HG02885 (cell line): ENCODE results near the gene TBL1X.
"Not testable (repeated sequence)": the region's sequence is repeated elsewhere in the genome, so short reads cannot be mapped to it uniquely, and the experiment has no call there.

Experiments
- ATAC-seq: cut with Tn5 transposase; IDR thresholded peaks from one replicate; pipeline ENCODE4 v1.9.1; 2021; ENCODE audit warnings: mild to moderate bottlenecking; ENCODE audit not compliant: unreplicated experiment, poor library complexity

The TBL1X gene

DNA sequence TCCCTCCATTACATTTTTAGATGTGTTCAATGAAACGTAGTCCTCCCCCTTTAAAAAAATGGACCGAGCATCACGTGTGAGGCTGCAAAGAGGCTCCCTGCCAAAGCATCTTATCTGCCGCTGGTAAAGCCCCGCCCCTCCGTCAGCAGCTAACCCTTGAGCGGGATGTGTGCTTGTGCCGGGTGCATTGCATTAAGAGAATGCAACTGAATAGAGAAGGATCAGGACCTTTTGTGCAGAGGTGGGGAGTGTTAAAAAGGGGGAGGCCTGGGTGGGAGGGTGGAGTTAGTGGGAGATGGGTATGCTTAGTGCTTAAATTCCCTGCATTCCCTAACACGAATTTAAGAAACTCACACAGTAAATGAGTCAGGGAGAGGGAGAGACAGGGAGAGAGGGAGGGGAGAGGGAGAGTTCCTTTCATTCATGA, 66.0 kb downstream of the TBL1X start:
- ATAC-seq, result peak; percentile 82

DNA sequence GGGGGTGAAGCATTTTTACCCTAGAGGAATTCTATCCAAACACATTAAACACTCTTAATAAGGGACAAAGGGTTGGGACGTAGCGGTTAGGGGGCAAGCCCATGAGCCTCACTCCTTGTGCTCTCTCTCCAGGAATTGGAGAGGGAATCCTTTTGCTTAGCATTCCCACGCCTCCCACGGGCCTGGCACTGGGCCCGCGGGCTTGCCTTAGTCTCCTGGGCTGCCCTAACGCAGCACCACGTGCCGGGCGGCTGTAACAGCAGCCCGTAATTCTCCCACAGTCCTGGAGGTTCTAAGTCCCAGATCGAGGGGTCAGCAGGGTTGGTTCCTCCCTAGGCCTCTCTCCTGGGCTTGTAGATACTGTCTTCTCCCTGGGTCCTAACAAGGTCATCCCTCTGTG, 67.5 kb downstream of the TBL1X start:
- no peak for ATAC-seq

DNA sequence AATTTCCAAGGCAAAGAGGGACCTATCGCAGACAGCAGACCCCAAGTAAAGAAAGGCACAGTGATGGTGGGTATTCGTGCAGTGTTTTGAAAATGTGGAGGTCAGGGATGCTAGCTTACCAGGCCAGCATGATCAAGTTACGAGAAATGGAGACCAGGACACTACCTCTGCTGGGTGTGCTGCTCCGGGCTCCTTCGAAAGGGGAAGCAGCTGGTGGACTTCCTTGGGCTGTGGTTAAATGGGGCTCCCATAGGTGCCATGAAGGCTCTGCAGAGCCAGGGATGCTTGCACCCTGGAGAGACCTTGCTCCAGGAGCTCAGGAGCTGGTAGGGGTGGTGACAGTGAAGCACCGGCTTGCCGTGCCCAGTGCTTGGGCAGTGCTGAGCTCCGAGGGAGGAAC, 68.8 kb downstream of the TBL1X start:
- ATAC-seq, result no peak

DNA sequence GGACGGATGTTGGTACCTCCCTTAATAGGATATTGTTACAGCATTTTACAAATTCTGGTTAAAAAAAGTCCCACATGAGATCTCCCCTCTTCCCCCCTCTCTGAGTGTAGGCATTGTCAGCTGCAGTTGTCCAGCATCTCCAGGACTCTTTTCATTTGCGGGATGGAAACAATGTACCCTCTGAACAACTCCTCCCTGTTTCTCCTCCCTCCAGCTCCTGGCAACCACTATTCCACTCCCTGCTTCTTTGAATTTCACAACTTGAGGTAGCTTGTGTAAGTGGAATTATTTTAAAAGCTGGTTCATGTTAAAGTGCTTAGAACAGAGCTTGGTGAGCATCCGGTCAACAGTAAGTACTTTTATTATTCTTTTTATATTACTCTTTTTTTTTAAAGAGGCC, 69.8 kb downstream of the TBL1X start:
- no peak for ATAC-seq

DNA sequence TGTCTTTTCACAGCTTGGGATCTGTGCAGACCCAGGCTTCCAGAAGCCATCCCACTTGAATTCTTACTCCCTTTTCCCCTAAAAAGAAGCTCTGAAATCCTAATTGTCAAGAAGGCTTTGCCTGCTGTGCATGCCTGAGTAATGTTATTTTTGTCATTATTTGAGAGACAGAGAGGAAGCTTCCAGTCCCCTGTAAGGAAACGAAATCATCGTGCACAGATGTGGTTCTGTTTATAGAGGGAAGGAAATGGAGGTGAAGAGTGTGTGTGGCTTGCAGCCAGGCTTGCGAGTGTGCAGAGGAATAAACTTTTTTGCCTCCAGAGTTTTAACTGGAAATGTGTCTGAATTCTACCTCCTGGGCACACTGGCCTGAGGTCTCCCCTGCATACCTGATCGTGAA, 70.2 kb downstream of the TBL1X start:
- no peak for ATAC-seq

DNA sequence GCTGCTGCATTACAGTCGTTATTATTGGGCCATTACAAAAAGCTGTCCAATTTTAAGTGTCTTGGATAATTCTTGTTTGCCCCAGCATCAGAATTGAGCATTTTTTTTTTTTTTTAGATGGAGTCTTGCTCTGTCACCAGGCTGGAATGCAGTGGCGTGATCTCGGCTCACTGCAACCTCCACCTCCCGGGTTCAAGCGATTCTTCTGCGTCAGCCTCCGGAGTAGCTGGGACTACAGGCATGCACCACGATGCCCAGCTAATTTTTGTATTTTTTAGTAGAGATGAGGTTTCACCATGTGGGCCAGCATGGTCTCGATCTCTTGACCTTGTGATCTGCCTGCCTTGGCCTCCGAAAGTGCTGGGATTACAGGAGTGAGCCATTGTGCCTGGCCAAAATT, 71.3 kb downstream of the TBL1X start:
- not testable (repeated sequence) for ATAC-seq

DNA sequence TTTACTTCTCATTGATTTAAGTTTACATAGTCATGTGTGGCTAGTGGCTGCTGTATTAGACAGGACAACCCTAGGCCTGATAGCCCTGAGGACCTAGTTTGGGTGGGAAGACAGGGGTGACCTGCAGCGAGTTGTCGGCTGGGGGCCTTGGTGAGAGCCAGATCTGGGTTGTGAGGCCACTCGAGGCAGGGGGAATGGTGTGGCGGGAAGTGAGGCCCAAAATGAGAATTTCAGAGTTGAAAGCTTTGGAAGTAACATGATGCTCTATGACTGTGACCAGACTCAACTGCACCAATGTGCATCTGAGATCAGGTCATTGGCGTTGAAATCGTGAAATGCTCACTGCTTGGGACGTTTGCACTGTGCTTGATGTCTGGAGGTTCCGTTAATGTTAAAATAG, 72.9 kb downstream of the TBL1X start:
- ATAC-seq, result no peak

DNA sequence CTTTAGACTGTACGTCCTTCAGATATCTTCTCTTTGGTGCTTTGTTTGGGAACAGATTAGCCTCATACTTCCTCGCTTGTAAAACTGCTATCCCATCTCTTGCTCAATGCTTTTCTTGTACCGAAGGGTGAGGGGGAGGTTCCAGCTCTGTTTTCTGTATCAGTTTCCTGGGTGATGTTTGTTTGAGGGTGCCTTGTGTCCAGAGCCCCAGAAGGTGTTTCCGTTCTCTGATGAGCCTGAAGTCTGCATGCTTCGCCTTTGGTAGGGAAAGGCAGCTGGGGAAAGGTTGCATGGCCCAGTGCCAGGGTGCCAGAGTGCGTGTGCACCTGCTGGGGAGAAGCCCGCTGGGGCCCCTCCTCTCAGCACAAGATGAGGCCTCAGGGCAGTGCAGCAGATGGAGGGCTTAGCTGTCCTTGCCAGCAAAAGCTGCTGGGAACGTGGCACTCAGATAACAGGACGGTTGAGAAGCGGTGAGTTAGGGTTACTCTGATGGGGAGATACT, 73.7 kb downstream of the TBL1X start:
- no peak for ATAC-seq

DNA sequence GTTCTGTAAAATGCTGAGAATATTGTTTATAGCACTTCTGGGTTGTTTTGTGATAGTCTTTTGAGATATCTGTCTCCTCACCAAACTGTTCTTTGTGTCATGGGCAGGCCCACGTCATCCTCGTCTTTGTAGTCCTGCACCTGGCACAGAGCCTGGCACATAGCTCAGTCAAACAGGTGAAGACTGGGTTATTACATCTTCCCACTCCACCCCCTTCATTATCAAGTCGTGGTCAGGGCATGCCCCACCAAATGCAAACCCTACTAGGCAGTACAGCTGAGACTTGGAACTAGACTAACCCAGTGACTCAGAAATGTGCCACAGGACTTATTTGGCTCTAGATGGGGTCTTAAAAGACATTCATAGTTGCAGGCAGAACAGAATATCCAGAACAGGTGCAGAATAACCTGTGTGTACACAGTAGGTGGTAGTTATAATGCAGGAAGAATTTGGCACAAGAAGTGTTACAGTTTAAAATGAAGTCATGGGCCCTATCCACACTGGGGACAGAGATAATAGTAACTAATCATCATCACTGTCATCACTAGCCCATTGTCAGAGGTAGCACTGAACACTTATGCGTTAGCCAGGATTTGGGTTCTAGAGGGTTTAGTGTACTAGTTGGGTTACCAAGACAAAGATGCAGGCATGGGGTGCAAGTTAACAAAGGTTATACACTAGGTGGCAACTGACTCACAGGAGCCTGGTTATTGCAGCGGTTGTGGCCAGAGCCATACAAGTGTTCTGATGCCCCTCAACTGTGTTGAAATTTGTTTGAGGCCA, 74.9 kb downstream of the TBL1X start:
- no peak for ATAC-seq

DNA sequence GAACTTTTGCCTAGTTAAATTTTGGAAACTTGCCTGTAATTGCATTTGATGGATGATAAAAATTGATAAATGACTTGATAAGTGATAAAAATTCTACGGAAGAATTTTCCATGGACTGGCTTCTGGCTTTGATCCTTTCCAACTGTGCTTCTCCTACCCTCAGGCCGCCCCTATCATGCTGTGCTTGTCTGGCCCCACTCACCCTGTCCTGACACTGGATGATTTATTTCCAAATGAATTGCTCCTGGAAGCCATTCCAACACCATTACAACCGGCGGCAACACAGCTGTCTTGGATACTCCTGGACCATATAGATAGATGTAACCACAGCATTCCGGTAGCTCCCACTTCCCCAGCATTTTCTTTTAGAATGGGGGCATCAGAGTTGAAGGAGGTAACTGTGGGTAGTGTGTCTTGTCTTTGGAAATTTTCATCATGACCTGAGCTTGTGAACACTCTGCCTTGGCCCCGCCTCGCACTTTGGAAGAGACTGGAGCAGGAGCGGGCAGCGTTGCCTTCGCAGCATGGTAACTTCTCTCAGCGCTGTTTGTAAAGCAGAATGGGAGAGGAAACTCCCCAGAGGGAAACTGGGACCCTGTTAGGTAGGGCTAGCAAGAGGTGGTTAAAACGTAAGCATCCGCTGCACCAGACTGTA, 77.4 kb downstream of the TBL1X start:
- no peak for ATAC-seq

DNA sequence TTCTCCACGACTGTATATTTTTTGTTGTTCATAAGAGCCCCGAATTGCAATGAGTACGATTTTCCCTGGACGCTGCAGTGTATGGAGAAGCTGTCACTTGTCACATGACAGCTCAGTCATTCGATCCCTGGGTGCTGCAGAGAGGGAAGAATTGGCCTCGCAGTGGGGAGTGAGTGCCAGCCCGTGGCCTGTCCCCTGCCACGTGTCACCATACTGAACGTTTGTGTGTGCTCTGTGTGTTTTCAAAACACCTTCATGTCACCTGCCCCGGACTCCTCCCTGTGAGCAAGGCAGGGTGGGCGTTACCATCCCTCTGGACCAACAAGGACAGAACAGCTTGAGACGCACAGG, 77.9 kb downstream of the TBL1X start:
- no peak for ATAC-seq

DNA sequence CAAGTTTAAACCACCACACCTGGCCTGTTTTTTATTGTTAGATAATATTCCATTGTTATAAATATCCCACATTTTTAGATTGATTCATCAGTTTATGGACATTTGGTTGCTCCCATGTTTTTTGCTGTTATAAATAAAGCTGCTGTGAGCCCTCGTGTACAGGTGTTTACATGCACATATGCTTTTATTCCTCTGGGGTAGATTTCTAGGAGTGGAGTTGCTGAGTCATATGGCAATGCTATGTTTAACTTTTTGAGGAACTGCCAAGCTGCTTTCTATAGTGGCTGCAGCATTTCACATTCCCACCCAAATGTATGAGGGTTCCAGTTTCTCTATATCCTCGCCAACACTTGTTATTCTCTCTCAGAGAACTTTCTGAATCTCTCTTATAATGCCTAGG, 90.5 kb downstream of the TBL1X start:
- ATAC-seq, result no peak

DNA sequence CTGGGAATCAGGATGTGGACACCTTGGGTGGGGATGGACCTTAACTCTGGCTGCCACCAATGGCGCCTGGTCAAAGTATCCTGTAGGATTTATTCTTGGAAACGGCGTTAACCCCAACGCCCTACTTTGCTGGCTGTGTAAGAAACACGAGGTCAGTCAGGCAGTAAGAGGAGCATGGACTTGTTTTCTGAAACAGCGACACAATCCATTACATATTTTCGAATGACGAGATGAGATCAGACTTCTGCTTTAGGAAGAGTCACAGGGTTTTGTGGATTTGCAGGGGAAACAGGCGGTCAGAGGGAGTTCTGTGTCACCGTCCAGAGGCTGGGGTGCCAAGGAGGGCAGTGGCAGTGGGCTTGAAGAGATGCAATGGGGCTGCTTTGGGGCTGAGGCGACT, 92.2 kb downstream of the TBL1X start:
- no peak for ATAC-seq

DNA sequence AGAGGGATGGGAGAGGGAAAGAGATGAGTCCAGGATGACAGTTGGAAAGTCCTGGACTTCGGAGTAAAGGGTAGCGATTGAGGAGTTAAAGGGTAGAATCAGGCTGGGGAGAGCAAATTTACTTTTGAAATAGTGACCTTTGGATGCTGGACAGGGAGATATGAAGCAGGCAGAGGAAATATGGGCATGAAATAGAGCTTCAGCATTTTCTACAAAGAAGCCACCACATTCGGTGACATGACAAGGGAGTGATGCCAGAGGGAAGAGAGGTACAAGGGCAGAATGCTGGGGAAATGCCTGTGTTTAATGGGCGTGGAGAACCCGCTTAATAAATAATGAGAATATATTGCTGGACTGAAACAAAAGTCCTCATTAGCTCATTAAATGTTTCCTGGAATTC, 92.7 kb downstream of the TBL1X start:
- ATAC-seq, result no peak

DNA sequence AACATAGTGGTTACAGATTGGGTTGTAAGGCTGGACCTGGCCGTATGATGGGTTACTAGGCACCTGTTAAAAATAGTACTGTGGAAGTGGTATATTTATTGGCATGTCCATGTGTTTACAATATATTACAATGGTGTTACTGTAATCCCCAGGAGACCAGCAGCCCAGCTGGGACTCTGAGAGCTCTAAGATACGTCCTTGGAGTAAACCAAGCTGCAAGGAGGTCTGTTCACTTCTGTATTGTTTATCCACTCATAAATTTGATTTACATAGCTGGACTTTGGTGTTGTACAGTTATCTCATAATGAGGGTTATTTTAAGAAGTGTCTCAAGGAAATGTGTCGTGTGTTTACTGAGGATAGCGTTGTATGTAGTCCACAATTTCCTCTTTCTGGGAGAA, 93.8 kb downstream of the TBL1X start:
- no peak for ATAC-seq

DNA sequence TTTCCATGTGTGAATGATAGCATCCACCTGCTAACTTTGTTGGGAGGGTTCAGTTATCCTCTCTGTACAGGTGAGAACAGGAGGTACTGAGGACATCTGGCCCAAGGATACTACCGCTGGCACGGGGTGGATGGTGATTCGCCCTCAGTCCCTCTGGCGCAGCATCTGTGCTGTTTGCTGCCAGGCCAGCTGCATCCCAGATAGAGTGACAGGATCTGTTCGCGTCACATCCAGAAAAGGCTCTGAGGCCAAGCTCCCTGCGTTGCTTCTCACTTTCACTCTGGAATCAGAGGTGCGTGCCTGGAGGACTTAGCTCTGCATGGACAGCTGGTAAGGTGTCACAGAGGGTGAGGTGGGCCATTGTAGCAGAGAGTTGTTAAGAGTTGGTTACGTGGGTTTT, 95.4 kb downstream of the TBL1X start:
- ATAC-seq, result no peak

DNA sequence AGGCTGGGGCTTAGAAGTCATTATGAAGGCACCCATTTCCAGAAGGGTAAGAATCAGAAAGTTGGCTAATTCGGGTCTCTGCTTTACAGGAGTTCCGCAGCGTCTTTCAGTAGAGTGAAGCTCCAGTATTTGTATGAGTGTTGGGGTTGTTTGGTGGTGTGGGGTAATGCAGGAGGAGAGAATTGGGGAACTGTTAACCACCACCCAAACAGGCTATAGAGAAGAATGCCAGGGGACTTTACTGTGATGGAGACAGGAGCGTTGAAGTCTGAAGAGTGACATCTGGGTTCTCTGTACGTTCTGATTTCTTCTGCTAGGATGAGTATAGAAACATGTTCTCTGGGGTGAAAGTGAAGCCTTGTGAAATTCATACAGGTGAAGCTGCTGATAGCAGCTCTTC, 96.3 kb downstream of the TBL1X start:
- ATAC-seq, result no peak

DNA sequence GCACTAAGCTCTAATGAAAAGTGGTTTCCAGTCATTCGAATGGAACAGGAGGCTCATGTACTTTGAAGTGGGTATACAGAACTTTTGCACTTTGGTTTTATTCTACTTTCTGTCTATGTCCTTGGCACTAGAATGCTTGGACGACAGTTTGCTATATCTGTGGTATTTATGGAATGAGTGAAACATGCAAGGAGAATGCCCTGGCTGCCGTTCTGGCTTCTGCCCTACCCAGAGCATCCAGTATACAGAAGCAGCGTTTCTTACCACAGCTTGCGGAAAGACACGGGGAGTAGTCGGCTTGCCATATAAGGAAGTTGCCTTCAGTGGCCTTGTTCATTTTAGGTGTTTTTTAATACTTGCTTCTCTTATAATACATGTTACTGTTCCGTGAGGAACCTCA, 98.0 kb downstream of the TBL1X start:
- ATAC-seq, result no peak

DNA sequence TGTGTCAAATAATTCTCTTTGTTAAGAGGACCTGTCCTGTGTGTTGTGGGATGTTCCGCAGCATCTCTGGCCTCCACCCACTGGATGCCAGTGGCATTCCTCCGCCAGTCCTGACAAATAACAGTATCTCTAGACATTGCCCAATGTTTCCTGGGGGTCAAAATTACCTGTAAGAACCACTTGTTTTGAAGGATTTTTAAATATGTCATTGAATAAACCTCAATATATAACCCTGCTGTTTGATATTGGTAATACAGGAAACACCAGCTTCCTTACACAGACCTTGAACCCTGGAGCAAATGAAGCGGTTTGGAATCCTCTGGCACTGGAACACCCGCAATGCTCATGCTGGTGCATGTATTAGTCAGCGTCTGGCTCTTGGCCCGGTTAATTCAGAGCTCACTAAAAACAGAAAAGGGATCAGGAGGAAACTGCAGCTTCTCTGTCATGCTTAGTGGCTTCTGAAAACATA, 101.3 kb downstream of the TBL1X start:
- ATAC-seq, result no peak

DNA sequence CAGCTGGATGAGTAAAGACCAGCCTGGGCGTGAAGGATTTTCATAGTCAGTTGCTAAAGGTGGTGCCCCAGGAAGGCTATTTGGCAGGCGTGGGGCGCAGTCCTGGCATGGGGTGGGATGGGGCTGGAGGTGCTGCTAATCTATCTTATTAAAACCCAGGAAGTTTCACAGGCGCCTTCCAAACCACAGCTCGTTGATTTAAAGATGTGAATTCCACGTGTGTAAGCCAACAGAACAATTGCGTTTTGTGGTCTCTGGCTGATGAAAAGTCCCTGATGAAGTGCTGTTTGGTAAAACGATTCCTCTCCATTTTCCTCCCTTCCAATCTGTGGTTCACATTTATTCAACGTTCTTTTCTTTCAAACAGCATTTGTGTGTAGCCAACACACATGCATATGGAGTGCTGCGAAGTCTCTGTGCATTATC, 105.0 kb downstream of the TBL1X start:
- no peak for ATAC-seq

DNA sequence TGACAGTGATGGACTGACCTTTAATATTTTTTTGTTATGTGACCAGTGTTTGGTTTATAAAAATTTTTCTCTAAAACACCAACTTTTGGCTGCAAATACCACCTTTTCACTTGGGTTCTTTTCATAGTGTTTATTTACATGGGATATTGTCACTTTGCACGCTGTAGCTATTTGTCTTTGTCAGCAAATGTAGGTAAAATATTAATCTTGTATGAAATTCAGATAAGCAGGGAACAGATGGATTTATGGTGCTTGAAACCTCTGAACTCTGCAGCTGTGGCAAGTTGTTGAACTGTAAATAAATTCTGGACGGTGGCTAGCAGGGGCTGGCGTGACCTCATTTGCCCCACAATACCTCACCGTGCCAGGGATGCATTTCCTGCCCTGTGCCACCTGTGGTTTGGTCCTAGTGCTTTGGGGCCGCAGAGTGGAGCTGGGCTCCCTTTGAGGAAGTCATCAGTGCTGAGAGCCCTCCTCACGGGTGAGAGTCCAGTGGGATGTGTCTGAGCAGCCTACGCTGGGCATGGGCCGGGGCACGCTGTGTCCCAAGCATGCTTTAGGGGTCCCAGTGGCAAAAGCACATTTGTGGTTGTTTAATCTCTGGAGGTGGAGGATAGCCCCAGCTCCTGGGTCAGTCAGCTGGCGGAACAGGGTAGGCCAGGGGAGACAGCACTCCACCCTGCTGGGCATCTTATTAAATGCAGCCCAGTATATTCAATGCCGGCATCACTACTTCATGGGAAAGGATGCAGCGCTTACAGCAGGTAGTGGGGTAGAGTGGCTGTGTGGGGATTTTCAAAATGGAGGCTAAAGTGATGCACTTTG, 108.6 kb downstream of the TBL1X start:
- ATAC-seq, result peak; percentile 35
